K562 (cell line): Measurements from ENCODE around the gene ASIP. TPM values are rescaled to one million over a fixed set of nuclear protein-coding genes. Genes with fewer than 3 reads are reported as not detected.

Experiments used
- ATAC-seq: fragments of 200-7000 bp; cut with Tn5 transposase; 3 replicates; pipeline ENCODE4 v1.9.1; 2020; ENCODE audit warnings: moderate library complexity
- BruUV-seq: library from RNA; stranded (reverse); fragments of 400-500 nt; replicated peaks from 2 replicates; lab custom pipeline; 2021; lab: Mats Ljungman, UMichigan
- CTCF ChIA-PET: fragments of 300-600 bp; formaldehyde crosslinking; extraction: SDS; loops from one replicate; lab custom pipeline; 2021; ENCODE audit warnings: low intra/inter-chr PET ratio; lab: Yijun Ruan, JAX
- POLR2A ChIA-PET: fragments of 300-600, 350-650 bp; sonication (Branson Sonifier 250); formaldehyde crosslinking; extraction: SDS; loops from one replicate; lab custom pipeline; 2021; ENCODE audit warnings: antibody characterized with exemption, inconsistent platforms; lab: Yijun Ruan, JAX
- DNase-seq, 4 experiments: peaks; one replicate each; pipeline versions ENCODE4 v3.0.0 to v3.0.0-alpha.2; 2011 to 2018; ENCODE audit warnings: low spot score in 3 of 4, mixed read lengths in 3 of 4; ENCODE audit errors: extremely low read depth in 1 of 4
- FAIRE-seq: peaks from 2 replicates; lab custom pipeline; 2011; peaks lifted over from hg19 to GRCh38; lab: Jason Lieb, UNC
- H2AFZ ChIP-seq: 2 replicates; pipeline ENCODE4 v1.6.0; 2011; ENCODE audit warnings: low read depth, low read length, control low read depth, inconsistent platforms
- H3K27ac ChIP-seq: fragments of 200-600 bp; 3 replicates; pipeline ENCODE4 v1.8.0; 2011; ENCODE audit warnings: low read depth, mild to moderate bottlenecking, control low read depth, inconsistent platforms, low read length, moderate library complexity, mixed read lengths; ENCODE audit errors: extremely low read depth
- H3K27me3 ChIP-seq, 2 experiments: fragments of 300-600 bp in 1 of 2; 2 replicates in 1 of 2; 3 replicates in 1 of 2; pipeline versions ENCODE4 v1.6.0 to v1.8.0; 2011; ENCODE audit warnings: inconsistent platforms in 2 of 2, low read length in 2 of 2, mild to moderate bottlenecking in 1 of 2, mixed read lengths in 1 of 2, moderate library complexity in 1 of 2; ENCODE audit not compliant: control insufficient read depth in 2 of 2, insufficient read depth in 2 of 2
- H3K36me3 ChIP-seq: fragments of 300-600 bp; 3 replicates; pipeline ENCODE4 v1.8.0; 2011; ENCODE audit warnings: mild to moderate bottlenecking, low read length, inconsistent platforms; ENCODE audit not compliant: control insufficient read depth, insufficient read depth
- H3K4me1 ChIP-seq, 2 experiments: fragments of 200-600 bp in 1 of 2; replicated peaks in 1 of 2; 2 replicates in 1 of 2; 3 replicates in 1 of 2; pipeline versions ENCODE4 v1.5.1 to v1.8.0; 2011; ENCODE audit warnings: inconsistent platforms in 2 of 2, low read length in 2 of 2, mild to moderate bottlenecking in 1 of 2, mixed read lengths in 1 of 2, moderate library complexity in 1 of 2; ENCODE audit not compliant: control insufficient read depth in 2 of 2, insufficient read depth in 2 of 2
- H3K4me2 ChIP-seq: 2 replicates; pipeline ENCODE4 v1.6.1; 2011; ENCODE audit warnings: low read length, control low read depth, inconsistent platforms, mixed read lengths; ENCODE audit not compliant: insufficient read depth
- H3K4me3 ChIP-seq: fragments of 200-600 bp; sonication (generic), shearing (Covaris generic); 2 replicates; pipeline ENCODE4 v1.5.1; 2016; ENCODE audit warnings: control low read depth, inconsistent platforms
- H3K79me2 ChIP-seq: fragments of 200-600 bp; 3 replicates; pipeline ENCODE4 v1.8.0; 2011; ENCODE audit warnings: low read length, inconsistent platforms; ENCODE audit not compliant: control insufficient read depth, insufficient read depth
- H3K9ac ChIP-seq, 2 experiments: 2 replicates each; pipeline versions ENCODE4 v1.6.0 to v1.6.1; 2011; ENCODE audit warnings: low read depth in 2 of 2, low read length in 2 of 2, control low read depth in 1 of 2, inconsistent platforms in 1 of 2, mild to moderate bottlenecking in 1 of 2, mixed read lengths in 1 of 2; ENCODE audit not compliant: insufficient read depth in 1 of 2
- H3K9me1 ChIP-seq: one replicate; pipeline ENCODE4 v1.6.0; 2011; ENCODE audit warnings: inconsistent platforms, mild to moderate bottlenecking, low read length, moderate library complexity; ENCODE audit not compliant: control insufficient read depth, insufficient read depth
- H3K9me3 ChIP-seq: replicated peaks from 2 replicates; pipeline ENCODE4 v1.5.1; 2011; ENCODE audit warnings: low read depth, low read length, inconsistent platforms; ENCODE audit not compliant: control insufficient read depth, insufficient read depth
- H4K20me1 ChIP-seq: replicated peaks from 2 replicates; pipeline ENCODE4 v1.6.1; 2011; ENCODE audit warnings: low read length, inconsistent platforms, mixed read lengths; ENCODE audit not compliant: control insufficient read depth, insufficient read depth
- CHD4 ChIP-seq: fragments of 200-600 bp; sonication (generic); IDR thresholded peaks from 3 replicates; pipeline ENCODE4 v1.6.1; 2012; ENCODE audit warnings: low read depth, mild to moderate bottlenecking, mixed read lengths, low read length, inconsistent platforms; ENCODE audit not compliant: insufficient read depth, insufficient replicate concordance, poor library complexity, severe bottlenecking
- PRDM10 ChIP-seq: fragments of 450-650 bp; IDR thresholded peaks from 2 replicates; pipeline ENCODE4 v1.6.1; 2018; ENCODE audit not compliant: partially characterized antibody
- WGBS: fragments of 100-300 bp; shearing (Covaris generic); methylation state at CpG from one replicate; pipeline ENCODE4 v1.1.6; 2016; ENCODE audit warnings: low coverage, mixed read lengths; ENCODE audit not compliant: insufficient coverage; ENCODE audit errors: missing lambda C conversion rate; 5-methylcytosine and 5-hydroxymethylcytosine counted together
- in situ Hi-C: fragments of 300-500 bp; cut with MboI; formaldehyde crosslinking; loops from 4 replicates; pipeline ENCODE4 v1.15.0; 2018; ENCODE audit warnings: inconsistent platforms, mixed read lengths
- intact Hi-C: fragments of 100-400 bp; cut with micrococcal nuclease; formaldehyde crosslinking; loops from 2 replicates; pipeline ENCODE4 v1.14.2; 2022
- polyA plus RNA-seq, 8 experiments: library from polyadenylated mRNA; depleted of rRNA in 4 of 8; stranded (reverse) in 5 of 8; unstranded in 3 of 8; fragments of >200 nt; fragmentation: Nextera tagmentation in 2 of 8; fragmentation: Illumina TruSeq in 1 of 8; extraction: Ambion mirVana in 2 of 8; extraction: Trizol in 1 of 8; gene quantifications; 2 replicates each; pipeline versions ENCODE4 v1.2.1 to v1.2.3, GENCODE V29; 2011 to 2014; ENCODE audit warnings: inconsistent platforms in 1 of 8, missing spikeins in 1 of 8
- total RNA-seq, 7 experiments: library from RNA; depleted of rRNA in 6 of 7; stranded (reverse); fragments of >200 nt in 6 of 7; fragmentation: Illumina TruSeq in 2 of 7; extraction: Trizol in 2 of 7; gene quantifications; 2 replicates each; pipeline versions ENCODE4 v1.2.1 to v1.2.3, GENCODE V29; 2011 to 2021; ENCODE audit warnings: low replicate concordance in 1 of 7

ASIP gene
- total and polyA plus RNA-seq, 9 of the 15 experiments (the other 6 are each of a cell fraction or from before 2014, with no cell fraction given) = not detected

GRCh38 chr20:34310481-34311117 lies 69.4 kb downstream of the ASIP start:
- Histone ChIP-seq H3K4me3 (no peak overlapping the region), H3K9ac (no peak overlapping the region), H3K4me2 (no peak overlapping the region), H3K9me1 (no peaks in the 10 kb centered on the region), H3K79me2 (no peaks in the 10 kb centered on the region), H4K20me1 (no peaks in the 10 kb centered on the region), H3K27ac (no peak overlapping the region), H3K9me3 (no peaks in the 10 kb centered on the region), H3K27me3 (no peaks in the 10 kb centered on the region), H2AFZ (no peak overlapping the region), H3K36me3 (no peaks in the 10 kb centered on the region), H3K4me1 (peaks cover 2 to 20% of the 10 kb centered on the region in 2 experiments; a peak in 4 of 5 replicates)
- CTCF ChIA-PET = no interaction called here
- ATAC-seq = no peak
- POLR2A ChIA-PET = interaction anchor here (0.6 kb wide), 1 partner anchor 390 kb away, joined by 3 read pairs; no protein-coding TSS in a partner anchor
- no peak for DNase-seq
- intact Hi-C loops (no loop called here), in situ Hi-C loops (loop anchor here (10.0 kb wide), 1 partner anchor 394 kb away; the partner anchor contains the start of gene TP53INP2)
- FAIRE-seq = no peak
- 59% methylated on average over 19 of the region's 19 CpGs for WGBS
- no TSS peak for BruUV-seq
- no peak for TF ChIP-seq CHD4
- peak; percentile 17 for TF ChIP-seq PRDM10
